ENCODE measurements around the gene AHCY.
"Not testable (repeated sequence)": the region's sequence is repeated elsewhere in the genome, so short reads cannot be mapped to it uniquely, and the experiment has no call there.

Gene AHCY

GRCh38 chr20:34302723-34303533, at the start of gene AHCY:
TSS of gene AHCY (minus strand) at chr20:34303355. CDS start at chr20:34303270, 85 bp downstream.
- peak; percentile 95 for DNase-seq (ENCODE audit: low spot score)

DNA sequence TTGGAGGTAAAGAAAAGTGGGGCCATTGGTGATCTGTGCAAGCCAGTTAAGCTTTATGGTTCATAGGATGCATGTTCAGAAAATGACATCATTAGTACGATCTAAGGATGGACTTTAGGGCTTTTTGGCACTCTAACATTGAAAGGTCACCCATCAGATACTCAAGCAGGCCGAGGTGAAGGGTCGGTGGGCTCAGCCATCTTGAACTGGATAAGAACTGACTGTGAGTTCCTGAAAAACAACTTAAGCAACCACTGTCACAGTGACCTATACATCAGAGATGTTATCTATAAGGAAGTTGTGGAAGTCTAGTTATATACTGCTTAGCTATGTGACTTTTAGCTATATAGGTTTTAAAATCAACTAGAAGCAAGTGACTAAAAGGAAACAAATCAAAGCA, 46.9 kb upstream of the AHCY start:
- DNase-seq (ENCODE audit: low spot score) = no peak

DNA sequence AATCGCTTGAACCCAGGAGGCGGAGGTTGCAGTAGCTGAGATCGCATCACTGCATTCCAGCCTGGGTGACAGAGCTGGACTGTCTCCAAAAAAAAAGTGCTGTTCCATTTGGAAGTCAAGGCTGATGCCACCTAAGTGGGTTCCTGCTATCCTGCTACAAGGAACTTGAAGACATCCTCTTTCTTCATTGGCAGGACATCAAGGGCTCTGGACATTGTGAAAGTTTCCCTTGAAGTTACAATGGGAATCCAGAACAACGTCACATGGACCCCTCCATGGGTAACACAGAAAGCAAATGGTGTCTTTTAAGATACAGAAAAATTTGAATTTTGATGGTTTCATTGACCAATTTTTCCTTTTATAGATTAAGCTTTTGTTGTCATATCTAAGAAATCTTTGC, 44.4 kb upstream of the AHCY start:
- DNase-seq (ENCODE audit: low spot score) = no peak

GRCh38 chr20:34346533-34346865, 43.3 kb upstream of the AHCY start:
- DNase-seq (ENCODE audit: low spot score) = not testable (repeated sequence)

- not testable (repeated sequence) for DNase-seq (ENCODE audit: low spot score)
Observed at GRCh38 chr20:34345839-34346532, 42.8 kb upstream of the AHCY start.

DNA sequence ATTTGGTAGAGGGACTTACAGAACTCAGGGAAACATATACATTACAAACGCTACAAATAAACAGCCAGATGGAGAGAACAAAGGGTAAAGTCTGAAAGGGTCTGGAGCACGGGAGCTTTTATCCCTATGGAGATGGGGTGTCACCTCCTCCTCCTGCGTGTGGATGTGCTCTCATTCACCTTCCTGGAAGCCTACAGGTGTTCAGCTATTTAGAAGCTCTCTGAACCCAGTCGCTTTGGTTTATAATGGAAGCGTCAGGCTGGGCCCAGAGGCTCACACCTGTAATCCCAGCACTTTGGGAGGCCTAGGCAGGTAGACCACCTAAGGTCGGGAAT, 42.2 kb upstream of the AHCY start:
- DNase-seq (ENCODE audit: low spot score) = no peak

DNA sequence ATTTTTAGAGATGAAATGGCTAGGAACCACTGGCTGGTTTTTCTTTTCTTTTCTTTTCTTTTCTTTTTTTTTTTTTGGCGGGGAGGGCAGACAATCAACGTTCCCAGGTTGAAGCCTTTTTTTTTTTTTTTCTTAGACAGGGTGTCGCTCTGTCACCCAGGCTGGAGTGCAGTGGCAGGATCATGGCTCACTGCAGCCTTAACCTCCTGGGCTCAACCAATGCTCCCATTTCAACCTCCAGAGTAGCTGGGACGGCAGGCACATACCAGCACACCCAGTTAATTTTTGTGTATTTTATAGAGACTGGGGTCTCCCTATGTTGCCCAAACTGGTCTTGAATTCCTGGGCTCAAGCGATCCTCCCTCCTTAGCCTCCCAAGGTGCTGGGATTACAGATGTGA, 41.1 kb upstream of the AHCY start:
- no peak for DNase-seq (ENCODE audit: low spot score)

DNA sequence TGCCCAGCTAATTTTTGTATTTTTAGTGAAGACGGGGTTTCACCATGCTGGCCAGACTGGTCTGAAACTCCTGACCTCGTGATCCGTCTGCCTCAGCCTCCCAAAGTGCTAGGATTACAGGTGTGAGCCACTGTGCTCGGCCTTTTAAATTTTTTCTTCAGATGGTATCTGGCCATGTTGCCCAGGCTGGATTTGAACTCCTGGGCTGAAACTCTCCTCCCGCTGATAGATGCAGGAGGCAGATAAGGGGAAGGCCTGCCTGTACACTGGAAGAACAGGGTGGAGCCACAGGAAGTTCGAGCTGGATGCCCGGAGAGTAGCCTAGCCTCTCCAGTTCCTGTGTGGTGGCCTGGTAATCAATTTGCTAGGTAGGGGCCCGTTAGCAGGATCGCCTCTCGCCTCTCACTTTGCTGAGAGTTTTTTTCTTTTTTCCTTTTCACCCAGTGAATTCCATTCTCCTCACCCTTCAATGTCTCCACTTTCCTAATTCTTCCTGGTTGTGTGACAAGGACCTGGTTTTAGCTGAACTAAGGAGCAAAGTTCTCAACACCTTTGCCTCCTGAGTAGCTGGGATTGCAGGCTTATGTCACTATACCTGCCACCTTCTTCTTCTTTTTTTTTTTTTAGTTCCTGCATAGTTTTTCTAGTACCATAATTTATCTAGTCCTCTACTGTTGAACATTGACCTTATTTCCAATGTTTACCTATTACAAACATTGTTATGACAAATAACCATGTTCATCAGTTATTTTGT, 40.5 kb upstream of the AHCY start:
- no peak for DNase-seq (ENCODE audit: low spot score)

DNA sequence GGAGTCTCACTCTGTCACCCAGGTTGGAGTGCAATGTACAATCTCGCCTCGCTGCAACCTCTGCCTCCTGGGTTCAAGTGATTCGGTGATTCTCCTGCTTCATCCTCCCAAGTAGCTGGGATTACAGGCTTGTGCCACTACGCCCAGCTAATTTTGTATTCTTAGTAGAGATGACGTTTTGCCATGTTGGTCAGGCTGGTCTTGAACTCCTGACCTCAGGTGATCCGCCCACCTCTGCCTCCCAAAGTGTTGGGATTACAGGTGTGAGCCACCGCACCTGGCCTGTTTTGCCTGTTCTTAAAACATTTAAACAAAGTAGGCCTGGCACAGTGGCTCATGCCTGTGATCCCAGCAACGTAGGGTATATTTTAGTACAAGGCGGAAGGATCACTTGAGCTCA, 38.0 kb upstream of the AHCY start:
- DNase-seq (ENCODE audit: low spot score) = not testable (repeated sequence)

DNA sequence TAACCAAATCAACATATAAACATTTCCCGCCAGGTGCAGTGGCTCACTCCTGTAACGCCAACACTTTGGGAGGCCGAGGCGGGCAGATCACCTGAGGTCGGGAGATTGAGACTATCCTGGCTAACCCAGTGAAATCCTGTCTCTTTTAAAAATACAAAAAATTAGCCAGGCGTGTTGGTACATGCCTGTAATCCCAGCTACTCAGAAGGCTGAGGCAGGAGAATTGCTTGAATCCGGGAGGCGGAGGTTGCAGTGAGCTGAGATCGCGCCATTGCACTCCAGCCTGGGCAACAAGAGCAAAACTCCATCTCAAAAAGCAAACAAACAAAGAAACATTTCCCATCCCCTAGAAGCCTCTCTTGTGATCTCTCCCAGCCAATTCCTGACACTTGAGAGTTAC, 37.6 kb upstream of the AHCY start:
- not testable (repeated sequence) for DNase-seq (ENCODE audit: low spot score)

DNA sequence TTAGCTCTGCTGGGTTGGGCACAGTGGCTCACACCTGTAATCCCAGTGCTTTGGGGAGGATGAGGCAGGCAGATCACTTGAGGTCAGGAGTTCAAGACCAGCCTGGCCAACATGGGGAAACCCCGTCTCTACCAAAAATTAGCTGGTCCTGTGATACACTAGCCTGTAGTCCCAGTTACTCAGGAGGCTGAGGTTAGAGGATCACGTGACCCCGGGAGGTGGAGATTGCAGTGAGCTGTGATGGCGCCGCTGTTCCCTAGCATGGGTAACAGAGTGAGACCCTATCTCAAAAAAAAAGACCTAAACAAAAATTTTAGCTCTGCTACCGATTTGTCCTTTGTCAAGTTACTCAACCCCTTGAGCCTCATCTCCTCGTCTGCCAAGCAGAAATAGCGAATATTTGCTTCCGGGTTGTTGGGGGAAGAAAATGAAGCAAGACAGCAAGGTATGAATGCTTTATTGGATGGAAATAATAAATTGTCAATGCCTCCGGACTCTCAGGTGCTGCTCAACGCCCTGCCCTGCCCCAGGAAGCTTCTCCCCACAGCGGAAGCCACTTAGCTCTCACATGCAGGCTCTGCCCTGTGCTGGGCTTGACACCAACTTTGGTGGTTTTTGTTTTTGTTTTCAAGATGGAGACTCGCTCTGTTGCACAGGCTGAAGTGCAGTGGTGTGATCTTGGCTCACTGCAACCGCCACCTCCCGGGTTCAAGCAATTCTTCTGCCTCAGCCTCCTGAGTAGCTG, 35.0 kb upstream of the AHCY start:
- DNase-seq (ENCODE audit: low spot score) = no peak

DNA sequence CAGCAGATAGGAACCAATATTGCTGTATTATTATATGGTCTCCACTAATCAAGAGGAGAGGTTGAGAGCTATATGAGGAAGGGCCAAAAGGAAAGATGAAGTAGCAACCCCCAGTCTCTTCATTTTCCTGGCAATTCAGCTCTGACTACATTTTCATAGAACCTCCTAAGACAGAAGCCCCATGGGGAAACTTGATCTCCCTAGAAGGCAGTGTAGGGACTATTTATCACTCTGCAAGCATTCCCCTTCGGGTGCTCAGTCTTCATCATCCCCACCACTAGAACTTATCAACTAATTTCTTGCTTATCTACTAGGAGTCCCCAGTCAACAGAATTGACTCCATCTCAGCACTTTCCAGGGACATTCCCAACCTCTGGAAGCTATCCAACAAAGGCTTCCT, 34.4 kb upstream of the AHCY start:
- no peak for DNase-seq (ENCODE audit: low spot score)

DNA sequence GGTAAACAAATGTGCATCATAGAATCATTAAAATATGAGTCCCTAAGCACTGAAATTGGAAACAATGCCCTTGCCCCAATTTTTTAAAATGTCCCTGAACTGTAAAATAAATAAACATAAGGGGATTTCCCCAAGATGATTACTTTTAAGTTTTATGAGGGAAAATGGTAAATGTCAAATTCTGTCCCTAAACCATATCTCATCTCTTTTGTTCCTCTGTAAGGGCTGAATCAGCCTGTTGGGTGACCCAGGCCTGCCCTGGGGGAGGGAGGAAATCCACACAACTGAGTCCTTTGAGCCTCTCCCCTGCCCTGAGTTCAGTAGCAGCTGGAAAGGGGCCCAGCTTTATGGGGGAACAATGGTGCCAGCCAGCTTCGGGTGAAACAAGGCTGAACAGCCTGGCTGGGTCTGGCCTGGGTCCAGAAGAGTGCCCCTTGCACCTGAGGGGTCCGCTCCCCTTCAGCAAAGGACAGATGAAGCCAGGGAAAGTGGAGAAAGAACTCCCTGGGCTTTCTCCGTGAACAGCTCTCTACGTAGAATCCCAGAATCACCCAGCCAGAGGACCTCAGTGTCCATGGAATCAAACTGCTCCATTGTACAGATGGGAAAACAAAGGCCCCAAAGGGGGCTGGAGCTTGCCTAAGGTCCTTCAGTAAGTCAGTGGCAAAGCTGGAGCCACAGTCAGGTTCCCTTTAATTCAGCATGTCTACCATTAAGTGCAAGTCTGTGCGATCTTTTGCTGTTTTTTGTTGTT, 31.7 kb upstream of the AHCY start:
- no peak for DNase-seq (ENCODE audit: low spot score)

GRCh38 chr20:34333786-34334185, 30.6 kb upstream of the AHCY start:
- no peak for DNase-seq (ENCODE audit: low spot score)

- DNase-seq (ENCODE audit: low spot score) = no peak
Observed at GRCh38 chr20:34332262-34332920, 29.2 kb upstream of the AHCY start.

GRCh38 chr20:34331838-34332237, 28.7 kb upstream of the AHCY start:
- no peak for DNase-seq (ENCODE audit: low spot score)

GRCh38 chr20:34330861-34331544, 27.8 kb upstream of the AHCY start:
- DNase-seq (ENCODE audit: low spot score) = not testable (repeated sequence)

GRCh38 chr20:34328928-34329677, 25.9 kb upstream of the AHCY start:
- DNase-seq (ENCODE audit: low spot score) = no peak

- DNase-seq (ENCODE audit: low spot score) = not testable (repeated sequence)
Observed at GRCh38 chr20:34328207-34328606, 25.1 kb upstream of the AHCY start.

DNA sequence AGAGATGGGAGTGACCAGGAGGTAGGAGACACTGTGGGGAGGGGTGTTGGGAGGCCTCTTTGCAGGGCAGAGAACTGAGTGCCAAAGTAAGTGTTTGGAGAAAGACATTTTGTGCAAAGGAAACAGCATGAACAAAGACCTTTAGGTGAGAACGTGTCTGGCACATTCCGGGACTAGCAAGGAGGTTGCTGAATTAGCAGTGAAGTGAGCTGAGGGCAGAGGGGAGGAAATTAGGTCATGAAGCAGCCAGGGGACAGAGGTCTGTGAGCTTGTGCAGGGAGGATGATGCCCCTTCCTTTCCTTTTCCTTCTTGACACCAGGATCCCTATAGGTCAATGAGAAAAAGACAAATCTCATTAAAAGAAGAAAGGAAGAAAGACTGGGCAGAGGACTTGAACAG, 21.4 kb upstream of the AHCY start:
- DNase-seq (ENCODE audit: low spot score) = no peak

Data from HuH-7 (cell line).